ENCODE measurements around the gene DNM3.
"Not testable (repeated sequence)": the region's sequence is repeated elsewhere in the genome, so short reads cannot be mapped to it uniquely, and the experiment has no call there.

The DNM3 gene

GRCh38 chr1:172360985-172361384 is 519.7 kb downstream of the DNM3 start:
- no peaks in the 10 kb centered on the region for H3K79me2 ChIP-seq (ENCODE audit: insufficient read depth, low read length)
- H3K27ac ChIP-seq (ENCODE audit: low read depth, low read length): no peak overlapping the region
- no peaks in the 10 kb centered on the region for H3K9me2 ChIP-seq (replicated peaks; ENCODE audit: insufficient read depth, low read length)
- no peak overlapping the region for H3K9ac ChIP-seq (ENCODE audit: low read length)
- TF ChIP-seq EZH2phosphoT487 (conservative IDR thresholded peaks at IDR 0.05; ENCODE audit: low read length) (no peak), CTCF (IDR thresholded peaks at IDR 0.05; ENCODE audit: insufficient read depth, low read length, poor library complexity, severe bottlenecking) (no peak)
- no peaks in the 10 kb centered on the region for H3K9me3 ChIP-seq (ENCODE audit: insufficient read depth, low read length)
- H3F3A ChIP-seq (ENCODE audit: insufficient read depth): no peaks in the 10 kb centered on the region
- H3K36me3 ChIP-seq (ENCODE audit: low read length): no peaks in the 10 kb centered on the region
- H4K20me1 ChIP-seq (ENCODE audit: low read depth, low read length): no peaks in the 10 kb centered on the region
- H3K27me3 ChIP-seq (ENCODE audit: low read length): no peaks in the 10 kb centered on the region
- H3K4me3 ChIP-seq (ENCODE audit: insufficient read depth, low read length, poor library complexity, severe bottlenecking): no peak overlapping the region
- no peak overlapping the region for H2AFZ ChIP-seq (ENCODE audit: low read depth, low read length, severe bottlenecking)
- H3K4me2 ChIP-seq (ENCODE audit: low read depth, low read length, poor library complexity, severe bottlenecking): no peak overlapping the region

GRCh38 chr1:172363852-172364251 is 522.6 kb downstream of the DNM3 start:
- Histone ChIP-seq H3K9me2 (replicated peaks; ENCODE audit: insufficient read depth, low read length) (no peaks in the 10 kb centered on the region), H3K9me3 (ENCODE audit: insufficient read depth, low read length) (peaks cover 6% of the 10 kb centered on the region; the same call in 1 of the 2 replicates), H3K79me2 (ENCODE audit: insufficient read depth, low read length) (no peaks in the 10 kb centered on the region), H4K20me1 (ENCODE audit: low read depth, low read length) (no peaks in the 10 kb centered on the region), H3K27me3 (ENCODE audit: low read length) (no peaks in the 10 kb centered on the region), H2AFZ (ENCODE audit: low read depth, low read length, severe bottlenecking) (no peak overlapping the region), H3K27ac (ENCODE audit: low read depth, low read length) (no peak overlapping the region), H3K4me2 (ENCODE audit: low read depth, low read length, poor library complexity, severe bottlenecking) (no peak overlapping the region), H3K4me3 (ENCODE audit: insufficient read depth, low read length, poor library complexity, severe bottlenecking) (no peak overlapping the region), H3K9ac (ENCODE audit: low read length) (no peak overlapping the region), H3K36me3 (ENCODE audit: low read length) (peaks cover 5% of the 10 kb centered on the region; the same call in 1 of the 2 replicates), H3F3A (ENCODE audit: insufficient read depth) (no peaks in the 10 kb centered on the region)
- TF ChIP-seq EZH2phosphoT487 (conservative IDR thresholded peaks at IDR 0.05; ENCODE audit: low read length) (no peak), CTCF (IDR thresholded peaks at IDR 0.05; ENCODE audit: insufficient read depth, low read length, poor library complexity, severe bottlenecking) (no peak)

- not testable (repeated sequence) for H3K9me3 ChIP-seq (ENCODE audit: insufficient read depth, low read length); H3K27ac ChIP-seq (ENCODE audit: low read depth, low read length); H3K4me3 ChIP-seq (ENCODE audit: insufficient read depth, low read length, poor library complexity, severe bottlenecking)
These were observed 530.3 kb downstream of the DNM3 start for GRCh38 chr1:172371646-172372045.

GRCh38 chr1:172373864-172374263 is 532.6 kb downstream of the DNM3 start:
- no peak overlapping the region for H3K4me2 ChIP-seq (ENCODE audit: low read depth, low read length, poor library complexity, severe bottlenecking)
- TF ChIP-seq CTCF (IDR thresholded peaks at IDR 0.05; ENCODE audit: insufficient read depth, low read length, poor library complexity, severe bottlenecking): no peak
- TF ChIP-seq EZH2phosphoT487 (conservative IDR thresholded peaks at IDR 0.05; ENCODE audit: low read length): no peak
- no peaks in the 10 kb centered on the region for H3K27me3 ChIP-seq (ENCODE audit: low read length)
- H2AFZ ChIP-seq (ENCODE audit: low read depth, low read length, severe bottlenecking): no peak overlapping the region
- H3K27ac ChIP-seq (ENCODE audit: low read depth, low read length): no peak overlapping the region
- H4K20me1 ChIP-seq (ENCODE audit: low read depth, low read length): no peaks in the 10 kb centered on the region
- no peaks in the 10 kb centered on the region; the same call in 1 of the 2 replicates for H3F3A ChIP-seq (ENCODE audit: insufficient read depth)
- H3K36me3 ChIP-seq (ENCODE audit: low read length): no peaks in the 10 kb centered on the region
- no peaks in the 10 kb centered on the region for H3K79me2 ChIP-seq (ENCODE audit: insufficient read depth, low read length)
- no peak overlapping the region for H3K9ac ChIP-seq (ENCODE audit: low read length)
- H3K9me3 ChIP-seq (ENCODE audit: insufficient read depth, low read length): no peaks in the 10 kb centered on the region
- H3K4me3 ChIP-seq (ENCODE audit: insufficient read depth, low read length, poor library complexity, severe bottlenecking): no peak overlapping the region
- no peaks in the 10 kb centered on the region for H3K9me2 ChIP-seq (replicated peaks; ENCODE audit: insufficient read depth, low read length)

More at GRCh38 chr1:172371646-172372045, 530.3 kb downstream of the DNM3 start:
- H3K27me3 ChIP-seq (ENCODE audit: low read length); H3K79me2 ChIP-seq (ENCODE audit: insufficient read depth, low read length); H3K4me2 ChIP-seq (ENCODE audit: low read depth, low read length, poor library complexity, severe bottlenecking); H4K20me1 ChIP-seq (ENCODE audit: low read depth, low read length); H3K9me2 ChIP-seq (replicated peaks; ENCODE audit: insufficient read depth, low read length); H3F3A ChIP-seq (ENCODE audit: insufficient read depth); H3K36me3 ChIP-seq (ENCODE audit: low read length); H2AFZ ChIP-seq (ENCODE audit: low read depth, low read length, severe bottlenecking); H3K9ac ChIP-seq (ENCODE audit: low read length): not testable (repeated sequence)
